GM23248 (cell line): ENCODE measurements around the gene ZNF536. TPM values are rescaled to one million over a fixed set of nuclear protein-coding genes. Genes with fewer than 3 reads are reported as not detected.

Experiments used
- DNase-seq: peaks from one replicate; pipeline ENCODE4 v3.0.0-alpha.2; 2015
- H2AFZ ChIP-seq: fragments of 200-600 bp; sonication (generic); 2 replicates; pipeline ENCODE4 v1.6.1; 2016; ENCODE audit warnings: antibody characterized with exemption
- H3F3A ChIP-seq: fragments of 200-600 bp; sonication (generic); 2 replicates; pipeline ENCODE4 v1.6.1; 2016; ENCODE audit warnings: mild to moderate bottlenecking, antibody characterized with exemption, mixed run types; ENCODE audit not compliant: insufficient read depth
- H3K27ac ChIP-seq: fragments of 200-600 bp; sonication (generic); 2 replicates; pipeline ENCODE4 v1.5.1; 2016; ENCODE audit warnings: mild to moderate bottlenecking
- H3K27me3 ChIP-seq: fragments of 200-600 bp; sonication (generic); replicated peaks from 2 replicates; pipeline ENCODE4 v1.6.1; 2016; ENCODE audit warnings: mild to moderate bottlenecking; ENCODE audit not compliant: insufficient read depth
- H3K36me3 ChIP-seq: fragments of 200-600 bp; sonication (generic); 2 replicates; pipeline ENCODE4 v1.6.1; 2016; ENCODE audit warnings: low read depth, mild to moderate bottlenecking
- H3K4me1 ChIP-seq: fragments of 200-600 bp; sonication (generic); 2 replicates; pipeline ENCODE4 v1.6.1; 2016; ENCODE audit warnings: mild to moderate bottlenecking; ENCODE audit not compliant: insufficient read depth
- H3K4me2 ChIP-seq: fragments of 200-600 bp; sonication (generic); one replicate; pipeline ENCODE4 v1.6.1; 2016; ENCODE audit warnings: mild to moderate bottlenecking; ENCODE audit not compliant: unreplicated experiment
- H3K4me3 ChIP-seq: fragments of 200-600 bp; sonication (generic); 2 replicates; pipeline ENCODE4 v1.5.1; 2016; ENCODE audit warnings: mild to moderate bottlenecking
- H3K79me2 ChIP-seq: fragments of 200-600 bp; sonication (generic); 2 replicates; pipeline ENCODE4 v1.6.1; 2016; ENCODE audit warnings: mild to moderate bottlenecking; ENCODE audit not compliant: insufficient read depth
- H3K9ac ChIP-seq: fragments of 200-600 bp; sonication (generic); 2 replicates; pipeline ENCODE4 v1.6.1; 2016; ENCODE audit warnings: mild to moderate bottlenecking
- H3K9me2 ChIP-seq: fragments of 200-600 bp; sonication (generic); 2 replicates; pipeline ENCODE4 v1.6.1; 2016; ENCODE audit warnings: mixed run types, mild to moderate bottlenecking, moderate library complexity; ENCODE audit not compliant: insufficient read depth
- H3K9me3 ChIP-seq: fragments of 200-600 bp; sonication (generic); one replicate; pipeline ENCODE4 v1.6.1; 2017; ENCODE audit warnings: low read depth
- H4K20me1 ChIP-seq: fragments of 200-600 bp; sonication (generic); 2 replicates; pipeline ENCODE4 v1.6.0; 2016; ENCODE audit not compliant: insufficient read depth
- EZH2 ChIP-seq: fragments of 200-600 bp; sonication (generic); IDR thresholded peaks from 2 replicates; pipeline ENCODE4 v1.6.1; 2018; ENCODE audit warnings: antibody characterized with exemption, mild to moderate bottlenecking; ENCODE audit not compliant: insufficient read depth, poor library complexity, severe bottlenecking
- EZH2phosphoT487 ChIP-seq: fragments of 200-600 bp; sonication (generic); IDR thresholded peaks from 2 replicates; pipeline ENCODE4 v1.6.1; 2018; ENCODE audit warnings: antibody characterized with exemption, moderate library complexity, mild to moderate bottlenecking, low read depth; ENCODE audit not compliant: insufficient read depth
- WGBS, 2 experiments: methylation state at CpG; one replicate each; pipeline ENCODE4 v1.1.6; 2015 to 2017; ENCODE audit warnings: low lambda C conversion rate in 2 of 2, low coverage in 1 of 2; ENCODE audit errors: missing lambda C conversion rate in 2 of 2; 5-methylcytosine and 5-hydroxymethylcytosine counted together
- in situ Hi-C: fragments of 300-500 bp; cut with MboI; formaldehyde crosslinking; loops from 2 replicates; pipeline ENCODE4 v1.15.0; 2020
- polyA plus RNA-seq: library from polyadenylated mRNA; unstranded; fragments of >200 nt; fragmentation: Nextera tagmentation; extraction: Ambion mirVana; gene quantifications from 2 replicates; pipeline ENCODE4 v1.2.1, GENCODE V29; 2016
- total RNA-seq: library from RNA; depleted of rRNA; stranded (reverse); fragments of >200 nt; shearing (Covaris generic); gene quantifications from 2 replicates; pipeline ENCODE4 v1.2.3, GENCODE V29; 2014

ZNF536 gene
- total and polyA plus RNA-seq, 2 experiments from 2014 or later = 0.35 to 0.43 TPM

GRCh38 chr19:30426864-30427263 is 54.7 kb downstream of the ZNF536 start:
- no peaks in the 10 kb centered on the region for H3K36me3 ChIP-seq
- no peak for TF ChIP-seq EZH2phosphoT487
- no peak for TF ChIP-seq EZH2
- no peak overlapping the region for H2AFZ ChIP-seq
- no peaks in the 10 kb centered on the region for H3K4me1 ChIP-seq
- H3K9me2 ChIP-seq = no peaks in the 10 kb centered on the region
- in situ Hi-C loops = no loop called here
- H3K4me3 ChIP-seq = no peak overlapping the region
- H3K9ac ChIP-seq = no peak overlapping the region
- no peak overlapping the region for H3K27ac ChIP-seq
- no peaks in the 10 kb centered on the region for H4K20me1 ChIP-seq
- no peak for DNase-seq
- H3K79me2 ChIP-seq = no peaks in the 10 kb centered on the region
- H3F3A ChIP-seq = no peaks in the 10 kb centered on the region
- no peaks in the 10 kb centered on the region for H3K9me3 ChIP-seq
- H3K27me3 ChIP-seq = no peaks in the 10 kb centered on the region
- H3K4me2 ChIP-seq = no peak overlapping the region

DNA sequence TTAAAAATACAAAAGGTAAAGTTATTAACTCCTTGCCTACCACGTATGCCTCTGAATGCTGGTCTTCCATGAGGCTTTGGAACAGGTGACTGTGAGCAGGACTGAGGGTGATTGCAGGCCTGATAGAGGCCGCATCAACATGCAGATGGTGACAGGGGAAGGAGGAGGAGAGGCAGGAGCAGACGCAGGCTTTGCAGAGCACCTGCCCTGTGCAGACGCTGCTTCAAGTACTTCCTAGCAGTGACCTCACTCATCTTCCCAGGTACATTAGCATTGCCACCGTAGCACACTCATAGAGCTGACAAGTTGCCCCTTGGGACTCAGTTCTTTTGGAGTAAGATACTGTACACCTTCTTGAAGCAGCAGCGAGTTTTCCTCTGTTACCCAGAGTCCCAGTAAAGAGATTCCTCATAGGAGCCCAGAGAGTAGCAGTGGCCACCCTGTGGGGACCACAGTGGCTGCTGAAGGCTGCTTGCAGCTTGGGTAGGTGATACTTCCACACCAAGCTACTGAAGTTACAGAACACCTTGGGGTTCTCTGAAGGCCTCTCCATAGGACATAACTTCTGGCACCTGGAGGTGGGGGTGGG is 56.0 kb downstream of the ZNF536 start:
- Histone ChIP-seq H2AFZ (no peak overlapping the region), H3K9me3 (no peaks in the 10 kb centered on the region), H3K4me1 (no peaks in the 10 kb centered on the region), H3K9me2 (no peaks in the 10 kb centered on the region), H3F3A (no peaks in the 10 kb centered on the region), H3K4me3 (no peak overlapping the region), H3K9ac (no peak overlapping the region), H3K4me2 (no peak overlapping the region), H4K20me1 (no peaks in the 10 kb centered on the region), H3K27ac (no peak overlapping the region), H3K79me2 (no peaks in the 10 kb centered on the region), H3K27me3 (no peaks in the 10 kb centered on the region), H3K36me3 (no peaks in the 10 kb centered on the region)
- TF ChIP-seq EZH2phosphoT487 (no peak), EZH2 (no peak)
- 61 to 72% methylated on average over 6 of the region's 6 CpGs for WGBS, 2 experiments
- DNase-seq = no peak
- in situ Hi-C loops = no loop called here

DNA sequence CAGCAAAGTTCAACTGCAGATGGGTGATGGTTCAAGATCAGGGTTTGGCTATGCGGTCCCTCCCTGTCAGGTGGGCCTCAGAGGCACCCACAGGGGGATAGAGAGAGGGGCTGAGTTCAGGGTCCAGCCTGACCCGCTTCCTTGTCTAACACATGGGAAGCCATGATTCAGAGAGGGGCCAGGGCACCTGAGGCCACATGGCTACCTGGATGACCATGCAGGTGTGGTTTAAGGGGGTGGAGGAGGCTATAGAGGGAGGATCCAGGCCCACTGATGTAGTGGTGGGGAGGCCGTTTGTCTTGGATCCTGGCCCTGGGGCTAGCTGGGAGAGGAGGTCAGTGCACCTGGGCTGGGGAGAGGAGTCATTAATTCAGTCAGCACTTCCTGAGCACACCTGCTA is 56.7 kb downstream of the ZNF536 start:
- H2AFZ ChIP-seq = no peak overlapping the region
- H3K4me3 ChIP-seq = no peak overlapping the region
- 61 to 68% methylated on average over 3 of the region's 3 CpGs for WGBS, 2 experiments
- no peaks in the 10 kb centered on the region for H3F3A ChIP-seq
- H3K79me2 ChIP-seq = no peaks in the 10 kb centered on the region
- H3K4me2 ChIP-seq = no peak overlapping the region
- no peak overlapping the region for H3K27ac ChIP-seq
- no peaks in the 10 kb centered on the region for H3K9me2 ChIP-seq
- no peaks in the 10 kb centered on the region for H4K20me1 ChIP-seq
- no peak for DNase-seq
- no peaks in the 10 kb centered on the region for H3K27me3 ChIP-seq
- H3K9ac ChIP-seq = no peak overlapping the region
- H3K4me1 ChIP-seq = no peaks in the 10 kb centered on the region
- in situ Hi-C loops = no loop called here
- H3K9me3 ChIP-seq = no peaks in the 10 kb centered on the region
- no peak for TF ChIP-seq EZH2
- no peak for TF ChIP-seq EZH2phosphoT487
- no peaks in the 10 kb centered on the region for H3K36me3 ChIP-seq

DNA sequence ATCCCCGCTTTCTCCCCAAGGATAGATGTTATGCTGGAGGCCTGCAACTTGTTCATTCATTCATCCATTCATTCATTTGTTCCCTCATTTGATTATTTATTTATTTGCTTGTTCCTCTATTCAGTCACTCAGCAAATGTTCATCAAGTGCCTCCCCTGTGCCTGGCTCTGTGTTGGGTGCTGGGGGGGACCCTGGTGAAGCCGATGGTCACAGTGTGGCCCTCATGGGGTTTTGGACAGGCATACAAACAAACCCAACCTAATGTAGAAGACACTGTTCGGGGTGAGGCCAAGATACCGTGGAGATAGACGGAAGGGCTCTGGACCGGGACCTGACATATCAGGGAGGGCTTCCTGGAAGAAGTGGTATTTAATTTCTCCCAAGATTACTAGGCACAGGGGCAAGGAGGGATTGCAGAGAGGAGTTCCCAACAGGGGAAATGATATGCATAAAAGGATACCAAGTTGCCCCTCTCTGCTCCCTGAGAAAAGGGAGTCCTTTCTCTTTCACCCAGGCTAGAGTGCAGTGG is 58.1 kb downstream of the ZNF536 start:
- no peak overlapping the region for H2AFZ ChIP-seq
- no peaks in the 10 kb centered on the region for H3K4me1 ChIP-seq
- no peak overlapping the region for H3K9ac ChIP-seq
- H3K27me3 ChIP-seq = no peaks in the 10 kb centered on the region
- no peak overlapping the region for H3K27ac ChIP-seq
- H3K9me2 ChIP-seq = no peaks in the 10 kb centered on the region
- H4K20me1 ChIP-seq = no peaks in the 10 kb centered on the region
- TF ChIP-seq EZH2phosphoT487 = no peak
- TF ChIP-seq EZH2 = no peak
- H3K4me2 ChIP-seq = no peak overlapping the region
- H3F3A ChIP-seq = no peaks in the 10 kb centered on the region
- 76% methylated on average over 6 of the region's 6 CpGs for WGBS, 2 experiments
- in situ Hi-C loops = no loop called here
- no peak overlapping the region for H3K4me3 ChIP-seq
- H3K79me2 ChIP-seq = no peaks in the 10 kb centered on the region
- no peak for DNase-seq
- H3K9me3 ChIP-seq = no peaks in the 10 kb centered on the region
- no peaks in the 10 kb centered on the region for H3K36me3 ChIP-seq

GRCh38 chr19:30431591-30431990 is 59.4 kb downstream of the ZNF536 start:
- Histone ChIP-seq H4K20me1 (no peaks in the 10 kb centered on the region), H3K4me3 (no peak overlapping the region), H3K36me3 (no peaks in the 10 kb centered on the region), H3K27me3 (no peaks in the 10 kb centered on the region), H3K4me1 (no peaks in the 10 kb centered on the region), H3K9me3 (no peaks in the 10 kb centered on the region), H3K9ac (no peak overlapping the region), H2AFZ (no peak overlapping the region), H3K9me2 (no peaks in the 10 kb centered on the region), H3K27ac (no peak overlapping the region), H3K4me2 (no peak overlapping the region), H3K79me2 (no peaks in the 10 kb centered on the region), H3F3A (no peaks in the 10 kb centered on the region)
- 77 to 81% methylated on average over 8 of the region's 8 CpGs for WGBS, 2 experiments
- DNase-seq = no peak
- in situ Hi-C loops = no loop called here
- TF ChIP-seq EZH2 = no peak
- TF ChIP-seq EZH2phosphoT487 = no peak
